Stimulated activated naive CD8-positive, alpha-beta T cell treated with anti-CD3 and anti-CD28 coated beads, Interleukin-15, Interleukin-2, amounts not matched to agents 100 U/mL and 50 U/mL, for 24 hours (primary cell): ENCODE measurements around the gene B3GNT7.
A peak's percentile ranks its signal among the peaks of the same experiment; 100 is the strongest.
"Not testable (repeated sequence)": the region's sequence is repeated elsewhere in the genome, so short reads cannot be mapped to it uniquely, and the experiment has no call there.

Experiments used
- ATAC-seq: fragments of 150-1000 bp; cut with Tn5 transposase; one replicate; pipeline ENCODE4 v1.10.0; 2021
- DNase-seq: peaks from one replicate; pipeline ENCODE4 v3.0.0; 2021

B3GNT7 gene

DNA sequence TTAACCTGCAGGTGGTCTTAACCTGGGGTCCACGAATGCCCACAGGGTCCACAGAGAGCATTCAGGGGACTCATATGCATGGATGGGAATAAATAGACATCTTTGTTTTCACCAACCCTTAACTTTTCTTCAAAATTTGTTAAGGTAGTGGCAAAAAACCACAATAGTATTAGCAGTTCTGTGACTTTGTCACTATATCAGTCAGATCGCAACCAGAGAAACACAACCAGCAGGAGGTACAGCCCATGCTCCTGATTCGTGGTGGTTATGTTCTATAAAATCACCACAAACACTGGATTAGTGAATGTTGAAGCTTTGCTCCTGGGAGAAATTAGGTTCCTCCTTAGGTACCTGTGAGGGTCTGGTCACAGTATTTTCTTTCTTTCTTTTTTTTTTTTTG is 31.6 kb downstream of the B3GNT7 start:
- ATAC-seq (no peak), DNase-seq (no peak)

- ATAC-seq: no peak
- no peak for DNase-seq
These were observed 33.6 kb downstream of the B3GNT7 start for GRCh38 chr2:231429152-231429551.

GRCh38 chr2:231429901-231430300 is 34.4 kb downstream of the B3GNT7 start:
- no peak for DNase-seq
- no peak for ATAC-seq

- ATAC-seq, DNase-seq: not testable (repeated sequence)
These were observed 34.9 kb downstream of the B3GNT7 start for GRCh38 chr2:231430437-231430836.

DNA sequence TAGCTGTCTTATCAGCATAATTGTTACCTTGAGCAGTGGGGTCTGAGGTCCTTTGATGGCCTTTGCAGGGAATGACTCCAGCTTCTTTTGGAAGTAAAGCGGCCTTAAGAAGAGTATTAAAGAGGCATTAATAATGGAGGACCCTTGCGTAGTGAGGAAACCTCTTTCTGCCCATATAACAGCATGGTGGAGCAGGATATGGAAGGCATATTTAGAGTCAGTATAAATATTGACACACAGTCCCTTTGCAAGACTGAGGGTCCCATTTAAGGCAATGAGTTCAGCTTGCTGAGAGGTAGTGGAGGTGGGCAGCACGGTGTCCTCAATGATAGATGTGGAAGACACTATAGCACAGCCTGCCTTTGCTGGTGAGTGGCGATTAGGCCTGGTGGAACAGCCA is 36.1 kb downstream of the B3GNT7 start:
- no peak for DNase-seq
- no peak for ATAC-seq

DNA sequence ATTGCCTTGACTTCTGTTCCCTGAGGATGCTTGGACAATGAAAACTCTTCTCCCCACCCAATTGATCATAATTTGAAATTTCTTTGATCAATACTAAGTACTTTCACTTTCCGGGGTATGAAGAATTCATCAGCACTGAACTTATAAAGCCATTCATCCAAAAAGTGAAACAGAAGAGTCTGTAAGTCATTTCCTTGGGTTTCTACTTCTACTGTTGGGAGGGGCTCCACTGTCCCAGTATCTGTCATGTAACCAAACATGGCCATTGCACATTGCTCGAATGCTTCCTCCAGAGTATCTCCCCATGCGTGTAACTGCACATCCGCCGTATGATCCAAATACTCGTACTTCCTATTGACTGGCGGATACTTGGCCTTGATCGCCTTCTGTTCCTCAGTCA is 38.5 kb downstream of the B3GNT7 start:
- no peak for DNase-seq
- ATAC-seq: no peak

DNA sequence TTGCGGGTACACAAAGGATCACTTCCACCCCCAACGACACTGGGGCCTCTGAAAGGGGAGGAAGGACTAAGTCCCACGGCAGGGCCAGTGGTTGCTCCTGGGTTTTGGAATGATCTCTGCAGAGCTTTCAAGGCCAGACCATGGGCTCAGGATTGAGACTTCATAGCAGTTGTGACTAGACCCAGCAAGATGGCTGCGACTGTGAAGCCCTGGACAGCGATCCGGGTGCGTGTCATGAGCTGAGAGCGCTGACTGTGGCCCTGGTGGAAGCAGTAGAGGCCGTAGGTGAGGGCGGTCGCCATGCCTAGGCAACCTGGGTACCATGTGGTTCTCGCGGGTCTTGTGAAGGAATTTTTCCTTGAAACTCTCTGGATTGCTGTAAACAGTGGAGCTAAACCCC is 41.4 kb downstream of the B3GNT7 start:
- DNase-seq (no peak), ATAC-seq (no peak)

DNA sequence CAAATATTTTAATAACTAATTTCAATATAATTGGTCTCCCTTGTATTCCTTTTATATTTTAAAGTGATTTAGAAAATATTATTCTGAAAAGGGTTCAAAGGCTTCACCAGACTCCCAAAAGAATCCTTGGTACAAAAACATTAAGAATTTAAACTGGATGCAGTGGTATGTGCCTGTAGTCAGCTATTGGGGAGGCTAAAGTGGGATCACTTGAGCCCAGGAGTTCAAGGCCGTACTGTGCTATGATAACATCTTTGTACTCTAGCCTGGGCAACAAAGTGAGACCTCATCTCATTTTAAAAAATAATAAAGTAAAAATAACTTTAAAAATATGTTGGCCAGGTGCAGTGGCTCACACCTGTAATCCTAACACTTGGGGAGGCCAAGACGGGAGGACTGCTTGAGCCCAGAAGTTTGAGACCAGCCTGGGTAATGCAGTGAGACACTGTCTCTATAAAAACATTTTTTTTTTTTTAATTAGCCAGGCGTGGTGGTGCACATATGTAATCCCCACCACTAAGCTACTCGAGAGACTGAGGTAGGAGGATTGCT is 54.1 kb downstream of the B3GNT7 start:
- no peak for ATAC-seq

DNA sequence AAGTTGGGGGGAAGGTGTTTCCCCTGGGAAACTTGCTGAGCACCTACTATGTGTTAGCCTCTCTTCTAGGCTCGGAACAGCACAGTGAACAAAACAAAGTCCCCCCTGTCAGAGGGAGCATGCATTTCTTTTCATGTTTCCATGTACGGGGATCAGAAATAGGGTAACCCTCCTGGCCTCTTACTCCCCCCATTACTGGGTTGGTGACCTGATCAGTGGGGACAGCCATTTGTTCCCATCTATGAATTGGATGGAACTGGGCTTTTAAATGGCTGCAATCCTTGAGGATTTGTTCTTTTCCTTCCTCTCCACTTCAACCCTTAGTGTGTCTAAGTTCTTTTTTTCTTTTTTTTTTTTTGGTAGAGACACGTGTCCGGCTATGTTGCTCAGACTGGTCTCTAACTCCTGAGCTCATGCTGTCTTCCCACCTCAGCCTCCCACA is 55.1 kb downstream of the B3GNT7 start:
- ATAC-seq (peak; percentile 9), DNase-seq (no peak)

More for the DNA sequence above, 54.1 kb downstream of the B3GNT7 start:
- no peak for DNase-seq
